ENCODE data around the gene AIFM3.

AIFM3 gene

DNA sequence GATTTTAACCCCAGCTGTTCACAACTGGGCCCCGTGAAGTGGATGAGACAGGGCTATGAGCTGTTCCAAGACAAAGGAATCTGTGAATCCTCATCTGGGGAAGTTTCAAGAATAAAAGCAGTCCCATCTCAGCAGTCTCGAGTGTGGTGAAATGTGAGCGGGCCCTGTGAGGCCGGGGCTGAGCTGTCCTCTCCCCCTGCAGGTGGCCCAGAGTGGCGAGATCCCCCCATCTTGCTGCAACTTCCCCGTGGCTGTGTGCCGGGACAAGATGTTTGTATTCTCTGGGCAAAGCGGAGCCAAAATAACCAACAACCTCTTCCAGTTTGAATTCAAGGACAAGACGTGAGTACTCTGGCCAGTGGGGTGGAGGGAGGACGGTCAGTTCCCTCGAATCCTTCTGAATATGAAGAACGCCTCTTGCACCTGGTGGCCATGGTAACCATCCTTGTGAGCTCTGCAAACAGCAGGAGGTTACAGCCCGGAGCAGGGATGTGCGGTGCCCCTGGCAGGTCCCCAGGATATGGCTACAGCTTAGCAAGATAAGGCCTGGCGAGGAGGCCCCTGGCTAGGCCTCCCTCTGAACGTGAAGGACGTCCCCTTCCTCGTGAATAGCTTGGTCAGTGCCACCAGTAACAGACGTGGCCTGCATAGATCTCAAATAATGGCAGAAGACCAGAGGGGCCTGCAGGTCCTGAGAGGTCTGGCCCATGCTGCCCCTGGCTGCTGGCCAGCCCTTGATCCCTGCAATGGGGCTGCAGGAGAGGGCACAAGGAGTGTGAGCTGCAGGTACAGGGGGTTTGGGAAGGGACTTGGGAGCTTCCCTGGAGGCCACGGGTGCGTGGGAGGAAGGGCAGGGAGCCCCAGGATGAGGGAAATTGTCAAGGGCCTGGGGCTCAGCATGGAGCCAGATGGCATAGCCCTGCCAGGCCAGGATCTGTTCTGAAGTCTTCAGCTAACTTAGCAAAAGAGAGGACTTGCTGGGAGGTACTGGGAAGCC lies 23.4 kb downstream of the AIFM3 start:
- DNase-seq (ENCODE audit: low read depth in 2 of 2) = no peak

DNA sequence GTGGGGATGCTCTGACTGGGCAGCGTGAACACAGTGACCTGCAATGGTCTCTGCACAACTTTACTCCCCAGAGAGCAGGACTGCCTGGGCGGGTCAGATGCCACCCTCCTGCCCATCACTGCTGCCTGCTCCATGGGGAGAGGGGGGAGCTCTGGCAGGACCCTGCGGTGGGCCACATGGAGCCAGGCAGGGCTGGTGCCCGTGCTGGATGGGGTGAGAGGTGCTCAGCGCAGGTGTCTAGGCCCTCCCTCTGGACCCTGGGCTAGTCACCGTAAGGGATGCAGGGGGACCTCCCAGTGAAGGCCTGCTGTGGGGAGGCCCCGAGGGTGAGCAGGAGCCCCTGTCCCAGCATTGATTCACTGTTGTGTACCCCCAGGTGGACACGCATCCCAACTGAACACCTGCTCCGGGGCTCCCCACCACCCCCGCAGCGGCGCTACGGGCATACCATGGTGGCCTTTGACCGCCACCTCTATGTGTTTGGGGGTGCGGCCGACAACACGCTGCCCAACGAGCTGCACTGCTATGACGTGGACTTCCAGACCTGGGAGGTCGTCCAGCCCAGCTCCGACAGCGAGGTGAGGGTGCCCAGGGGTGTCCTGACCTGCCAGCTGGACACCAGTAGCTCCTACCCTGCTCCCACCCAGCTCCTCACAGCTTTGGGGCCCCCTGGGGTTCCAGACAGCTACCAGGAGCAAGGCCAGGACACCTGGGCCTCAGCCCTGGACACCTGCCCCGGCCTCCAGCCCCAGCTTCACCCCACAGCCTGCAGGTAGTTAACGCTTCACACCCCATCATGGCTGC lies 24.4 kb downstream of the AIFM3 start:
- DNase-seq (ENCODE audit: low read depth in 2 of 2) = no peak

GRCh38 chr22:20992056-20992442 lies 25.0 kb downstream of the AIFM3 start:
- DNase-seq (ENCODE audit: low read depth in 2 of 2) = no peak

DNA sequence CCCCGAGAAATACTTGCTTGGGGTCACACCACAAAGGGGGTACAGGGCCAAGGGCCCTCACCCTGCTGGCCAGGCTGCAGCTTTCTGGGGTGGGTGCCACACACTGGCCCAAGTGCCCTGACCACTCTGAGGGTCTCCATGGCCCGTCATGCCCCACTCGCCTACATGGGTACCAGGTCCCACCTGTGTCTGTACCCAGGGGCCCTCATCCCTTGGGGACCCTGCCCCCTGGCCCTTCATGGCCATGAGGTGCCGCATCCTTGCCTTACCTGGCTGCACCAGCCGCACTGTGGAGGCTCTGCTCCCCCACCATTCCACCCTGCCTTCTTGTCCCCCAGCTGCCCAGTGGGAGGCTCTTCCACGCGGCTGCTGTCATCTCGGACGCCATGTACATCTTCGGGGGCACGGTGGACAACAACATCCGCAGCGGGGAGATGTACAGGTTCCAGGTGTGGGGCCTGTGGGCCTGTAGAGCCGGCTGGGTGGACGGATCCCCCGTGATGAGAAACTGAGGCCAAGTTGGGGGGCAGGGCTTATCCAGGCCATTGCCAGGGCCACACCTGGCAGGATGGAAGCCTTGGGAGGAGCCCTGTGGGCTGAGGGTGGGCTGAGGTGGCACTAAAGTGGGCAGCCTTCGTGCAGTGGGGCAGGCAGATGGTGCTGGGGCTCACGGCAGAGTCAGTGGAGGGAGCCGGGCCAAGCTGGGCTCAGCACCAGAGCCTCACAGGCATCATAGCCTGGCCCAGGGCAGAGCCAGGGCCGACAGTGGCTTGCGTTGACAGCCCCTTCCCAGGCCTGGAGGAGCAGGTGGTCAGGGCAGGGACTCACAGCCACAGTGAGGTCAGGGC lies 25.6 kb downstream of the AIFM3 start:
- DNase-seq (ENCODE audit: low read depth in 2 of 2) = no peak

- DNase-seq (ENCODE audit: low read depth in 2 of 2) = no peak
Observed at GRCh38 chr22:20993304-20994127, 26.5 kb downstream of the AIFM3 start.

GRCh38 chr22:20994128-20994901 lies 27.3 kb downstream of the AIFM3 start:
- no peak for DNase-seq (ENCODE audit: low read depth in 2 of 2)

GRCh38 chr22:20994902-20995241 lies 27.8 kb downstream of the AIFM3 start:
- DNase-seq (ENCODE audit: low read depth in 2 of 2) = no peak

DNA sequence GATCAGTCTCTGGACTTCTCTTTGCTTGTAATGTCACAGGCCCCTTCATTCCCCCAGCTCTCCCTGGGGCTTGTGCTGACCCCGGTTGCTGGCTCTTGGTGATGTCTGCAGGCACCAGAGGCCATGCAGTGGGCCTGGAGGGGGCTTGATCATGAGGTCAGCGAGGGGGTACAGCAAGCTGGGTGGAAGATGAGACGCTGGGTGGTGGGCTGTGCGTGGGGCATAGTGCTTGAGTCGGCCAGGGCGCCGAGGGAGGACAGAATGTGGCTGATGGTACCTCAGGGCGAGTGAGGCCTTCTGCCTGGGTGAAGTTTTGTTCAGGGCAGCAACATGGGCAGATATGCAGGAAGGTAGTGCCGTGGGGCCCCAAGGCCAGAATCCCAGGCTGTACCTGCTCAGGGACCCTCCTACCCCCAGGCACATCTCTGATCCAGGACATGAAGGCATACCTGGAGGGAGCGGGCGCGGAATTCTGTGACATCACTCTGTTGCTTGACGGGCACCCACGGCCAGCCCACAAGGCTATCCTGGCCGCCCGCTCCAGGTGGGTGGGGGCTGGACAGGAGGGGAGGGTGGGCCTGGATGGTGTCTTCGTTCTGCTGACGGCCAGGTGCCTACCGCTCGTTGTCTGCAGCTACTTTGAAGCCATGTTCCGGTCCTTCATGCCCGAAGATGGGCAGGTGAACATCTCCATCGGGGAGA lies 28.4 kb downstream of the AIFM3 start:
- DNase-seq (ENCODE audit: low read depth in 2 of 2) = no peak

DNA sequence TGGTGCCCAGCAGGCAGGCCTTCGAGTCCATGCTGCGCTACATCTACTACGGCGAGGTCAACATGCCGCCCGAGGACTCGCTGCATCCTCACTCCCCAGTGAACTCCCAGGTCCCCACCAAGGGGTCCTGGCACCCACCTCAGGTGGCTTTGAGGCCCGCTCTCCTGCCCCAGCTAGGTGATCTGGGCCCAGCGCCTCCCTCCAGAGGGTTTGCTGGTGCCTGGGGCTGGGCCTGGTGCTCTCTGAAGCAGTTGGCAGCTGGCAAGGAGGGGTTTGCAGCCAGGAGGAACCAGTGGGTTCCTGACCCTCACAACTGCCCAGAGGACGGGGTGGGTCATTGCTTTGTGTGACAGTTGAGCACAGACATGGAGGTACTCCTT lies 29.0 kb downstream of the AIFM3 start:
- no peak for DNase-seq (ENCODE audit: low read depth in 2 of 2)

- no peak for DNase-seq (ENCODE audit: low read depth in 2 of 2)
Observed at GRCh38 chr22:20996598-20997535, 29.8 kb downstream of the AIFM3 start.

DNA sequence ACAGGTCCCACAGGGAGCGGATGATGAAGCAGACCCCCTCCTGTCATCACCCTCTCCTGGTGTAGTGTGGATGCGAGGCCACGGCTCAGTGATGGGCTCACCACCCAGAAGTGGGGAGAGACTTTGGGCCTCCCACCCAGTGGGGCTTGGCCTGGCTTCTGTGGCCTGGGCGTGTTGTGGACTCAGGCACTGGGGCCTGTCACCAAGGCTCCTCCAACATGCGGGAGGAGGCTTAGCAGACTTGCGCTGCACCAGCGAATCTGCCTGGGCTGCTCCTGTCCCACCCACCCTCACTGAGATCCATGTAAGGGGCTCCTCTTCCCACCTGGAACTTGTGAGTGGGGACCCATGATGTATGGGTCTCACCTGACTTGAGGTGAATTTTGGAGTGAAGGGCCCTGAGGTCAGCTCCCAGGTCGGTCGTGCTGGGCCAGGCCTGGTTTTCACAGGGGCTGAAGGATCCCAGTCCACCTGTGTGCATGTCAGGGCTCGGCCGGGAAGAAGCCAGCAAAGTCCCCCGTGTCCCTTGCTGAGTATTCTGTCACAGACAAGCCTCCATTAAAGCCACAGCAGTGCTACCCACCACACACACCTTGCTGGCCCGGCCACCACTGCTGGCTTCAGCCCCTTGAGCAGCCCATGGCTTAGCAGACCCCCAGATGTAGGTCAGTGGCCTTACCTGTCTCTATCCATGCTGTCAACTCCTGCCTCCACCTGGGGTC lies 30.6 kb downstream of the AIFM3 start:
- no peak for DNase-seq (ENCODE audit: low read depth in 2 of 2)

DNA sequence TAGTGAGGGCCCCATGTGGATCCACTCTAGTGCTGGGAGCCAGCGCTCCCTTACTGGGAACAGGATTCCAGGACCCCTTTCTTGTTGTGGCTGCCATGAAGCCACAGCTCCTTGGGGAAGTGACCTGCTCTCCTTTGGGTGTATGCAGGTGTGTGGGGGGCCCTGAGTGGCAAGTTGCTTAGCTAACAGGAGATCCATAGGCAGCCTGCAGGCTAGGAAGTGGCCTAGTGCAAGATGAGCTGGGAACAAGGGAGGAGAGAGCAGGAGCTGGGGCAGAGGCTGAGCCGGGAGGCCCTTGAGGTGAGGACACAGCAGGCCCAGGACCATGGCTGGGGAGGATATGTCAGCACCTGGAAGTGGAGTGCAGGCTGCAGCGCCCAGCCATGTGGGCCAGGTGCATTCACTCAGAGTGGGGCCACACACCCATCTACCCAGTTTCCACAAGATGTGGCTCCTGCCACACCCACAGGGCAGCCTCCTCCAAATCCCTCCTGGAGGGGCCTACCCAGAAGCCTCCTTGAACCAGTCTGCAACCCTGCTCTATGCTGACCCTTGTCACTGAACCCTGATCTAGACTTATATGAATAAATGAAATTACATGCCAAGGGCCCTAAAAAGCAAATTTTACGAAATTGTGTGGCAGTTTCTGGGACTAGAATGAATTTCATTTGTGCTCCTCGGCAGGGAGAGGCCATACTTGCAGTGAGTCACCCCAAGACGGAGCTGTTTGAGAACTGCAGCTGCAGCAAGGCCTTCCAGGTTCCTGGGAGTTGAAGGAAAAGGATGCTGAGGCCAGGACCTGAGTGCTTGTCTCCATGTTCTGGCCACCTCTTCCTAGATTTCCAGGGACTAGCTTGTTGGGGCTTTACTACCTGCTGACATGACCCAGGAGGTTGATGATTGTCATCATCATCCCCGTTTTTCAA lies 31.6 kb downstream of the AIFM3 start:
- DNase-seq (ENCODE audit: low read depth in 2 of 2) = no peak

DNA sequence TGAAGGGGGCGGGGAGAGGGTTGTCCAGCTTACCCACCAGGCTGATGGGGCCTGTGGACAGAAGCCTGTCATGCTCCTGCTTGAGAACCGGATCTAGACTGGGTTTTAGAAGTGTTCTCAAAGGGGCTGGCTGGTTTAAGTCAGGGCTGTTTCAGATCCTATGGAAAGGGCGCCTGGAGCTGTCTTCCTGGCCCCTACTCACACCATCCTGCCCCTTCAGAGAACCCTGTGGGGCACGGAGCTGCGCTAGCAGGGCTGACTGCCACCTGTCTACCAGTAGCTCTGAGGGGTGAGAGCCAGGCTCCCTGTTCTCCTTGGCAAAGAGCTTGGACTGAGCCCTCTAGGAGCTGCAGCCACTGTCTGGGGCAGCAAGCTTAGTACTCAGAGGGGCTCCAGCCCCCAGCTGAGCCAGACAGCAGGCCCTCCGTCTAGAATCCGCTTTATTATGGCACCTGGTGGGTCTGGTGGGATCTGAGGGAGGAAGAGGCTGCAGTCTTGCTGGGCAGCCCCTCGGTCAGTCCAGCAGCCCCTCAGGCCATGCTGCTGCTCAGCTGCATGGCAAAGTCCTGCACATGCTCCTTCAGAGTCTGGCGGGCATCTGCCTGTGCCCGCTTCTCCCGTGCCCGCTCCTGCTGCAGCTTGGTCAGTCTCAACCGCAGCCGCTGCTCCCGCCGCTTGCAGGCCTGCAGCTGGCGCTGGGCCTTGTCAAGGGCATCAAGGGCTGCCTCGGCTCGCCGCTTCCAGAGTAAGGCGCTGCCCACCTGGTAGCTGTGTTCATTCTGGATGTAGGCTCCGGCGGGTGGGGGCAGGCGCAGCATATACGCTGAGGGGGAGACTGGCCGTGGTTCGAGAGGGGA lies 32.5 kb downstream of the AIFM3 start:
- DNase-seq (ENCODE audit: low read depth in 2 of 2) = no peak

- no peak for DNase-seq (ENCODE audit: low read depth in 2 of 2)
Observed at GRCh38 chr22:21000207-21000986, 33.3 kb downstream of the AIFM3 start.

DNA sequence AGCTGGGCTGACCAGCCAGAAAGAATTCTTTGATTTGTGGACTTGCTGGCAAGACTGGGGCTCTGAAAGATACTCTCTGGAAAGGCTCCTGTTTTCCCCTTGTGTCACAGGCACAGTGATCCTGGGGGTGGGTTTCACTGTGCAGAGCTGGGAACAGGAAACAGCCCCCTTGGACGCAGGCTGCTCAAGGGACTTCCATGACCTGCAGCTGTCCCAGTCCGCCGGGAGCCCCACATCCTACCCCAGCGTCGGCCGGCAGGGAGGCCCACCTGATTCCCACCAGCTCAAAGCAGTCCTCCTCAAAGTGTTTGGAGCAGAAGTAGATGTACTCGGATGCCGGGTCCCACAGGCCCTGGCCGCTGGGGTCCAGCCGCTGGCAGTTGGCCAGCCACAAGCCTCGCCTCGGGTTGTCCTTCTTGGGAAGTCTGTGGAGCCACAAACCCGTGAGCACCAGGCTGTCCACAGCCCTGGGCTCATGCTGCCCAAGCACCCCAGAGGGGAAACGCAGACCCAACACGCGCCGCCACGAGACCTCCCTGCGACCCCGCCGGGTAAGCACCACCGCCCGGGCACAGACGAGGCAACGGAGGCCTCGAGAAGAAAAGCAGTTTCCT lies 34.0 kb downstream of the AIFM3 start:
- DNase-seq (ENCODE audit: low read depth in 2 of 2) = no peak
